Sigmoid colon (tissue), 4 donors: ENCODE results near the gene AIRE.

Source experiments
- EP300 ChIP-seq, 4 donors: sonication (generic); formaldehyde crosslinking; IDR thresholded peaks; one replicate each; pipeline ENCODE4 v1.6.1; 2017; ENCODE audit warnings: antibody characterized with exemption in 4 of 4
- POLR2A ChIP-seq, 2 donors: fragments of 450-650 bp; IDR thresholded peaks; one replicate each; pipeline ENCODE4 v1.6.1; 2016; ENCODE audit warnings: antibody characterized with exemption in 2 of 2, mild to moderate bottlenecking in 2 of 2, moderate library complexity in 2 of 2
- TF ChIP-seq, protein P1 (sequence below), 4 experiments: fragments of 450-650 bp in 3 of 4; fragments of 200-600 bp in 1 of 4; IDR thresholded peaks; one replicate each; pipeline ENCODE4 v1.5.1; 2016 to 2019; ENCODE audit warnings: antibody characterized with exemption in 4 of 4, mild to moderate bottlenecking in 3 of 4, moderate library complexity in 2 of 4

GRCh38 chr21:44265734-44266270 is 19.9 kb upstream of the AIRE start:
- TF ChIP-seq, protein P1, sequence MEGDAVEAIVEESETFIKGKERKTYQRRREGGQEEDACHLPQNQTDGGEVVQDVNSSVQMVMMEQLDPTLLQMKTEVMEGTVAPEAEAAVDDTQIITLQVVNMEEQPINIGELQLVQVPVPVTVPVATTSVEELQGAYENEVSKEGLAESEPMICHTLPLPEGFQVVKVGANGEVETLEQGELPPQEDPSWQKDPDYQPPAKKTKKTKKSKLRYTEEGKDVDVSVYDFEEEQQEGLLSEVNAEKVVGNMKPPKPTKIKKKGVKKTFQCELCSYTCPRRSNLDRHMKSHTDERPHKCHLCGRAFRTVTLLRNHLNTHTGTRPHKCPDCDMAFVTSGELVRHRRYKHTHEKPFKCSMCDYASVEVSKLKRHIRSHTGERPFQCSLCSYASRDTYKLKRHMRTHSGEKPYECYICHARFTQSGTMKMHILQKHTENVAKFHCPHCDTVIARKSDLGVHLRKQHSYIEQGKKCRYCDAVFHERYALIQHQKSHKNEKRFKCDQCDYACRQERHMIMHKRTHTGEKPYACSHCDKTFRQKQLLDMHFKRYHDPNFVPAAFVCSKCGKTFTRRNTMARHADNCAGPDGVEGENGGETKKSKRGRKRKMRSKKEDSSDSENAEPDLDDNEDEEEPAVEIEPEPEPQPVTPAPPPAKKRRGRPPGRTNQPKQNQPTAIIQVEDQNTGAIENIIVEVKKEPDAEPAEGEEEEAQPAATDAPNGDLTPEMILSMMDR (IDR thresholded peaks at IDR 0.05): no peak
- TF ChIP-seq POLR2A (IDR thresholded peaks at IDR 0.05) (no peak), EP300 (IDR thresholded peaks at IDR 0.05) (no peak)
